CD8-positive, alpha-beta memory T cell (primary cell): ENCODE measurements around the gene EXOC6B. TPM values are rescaled to one million over a fixed set of nuclear protein-coding genes. Genes with fewer than 3 reads are reported as not detected.

Experiments
- CTCF ChIA-PET: fragments of 350-600 bp; sonication (Branson Sonifier 250); formaldehyde crosslinking; loops from one replicate; lab custom pipeline; 2021; ENCODE audit warnings: antibody characterized with exemption; lab: Charles Lee
- POLR2A ChIA-PET: fragments of 350-600 bp; sonication (Branson Sonifier 250); formaldehyde crosslinking; loops from one replicate; lab custom pipeline; 2021; ENCODE audit warnings: antibody characterized with exemption; lab: Charles Lee
- DNase-seq, 5 donors: peaks; one replicate each; pipeline versions ENCODE4 v3.0.0 to v3.0.0-alpha.2; 2020 to 2022; ENCODE audit warnings: mixed read lengths in 1 of 5
- H3K27ac ChIP-seq: one replicate; pipeline ENCODE4 v1.7.0; 2013; ENCODE audit warnings: low read depth, mild to moderate bottlenecking, low read length, moderate library complexity
- H3K27me3 ChIP-seq: 2 replicates; pipeline ENCODE4 v1.7.0; 2013; ENCODE audit warnings: low read length, mild to moderate bottlenecking; ENCODE audit not compliant: insufficient read depth, poor library complexity, severe bottlenecking
- H3K36me3 ChIP-seq: 2 replicates; pipeline ENCODE4 v1.7.0; 2013; ENCODE audit warnings: mild to moderate bottlenecking, low read length, moderate library complexity; ENCODE audit not compliant: insufficient read depth
- H3K4me1 ChIP-seq: 2 replicates; pipeline ENCODE4 v1.7.0; 2013; ENCODE audit warnings: mild to moderate bottlenecking, low read length, moderate library complexity; ENCODE audit not compliant: insufficient read depth
- H3K4me3 ChIP-seq: 2 replicates; pipeline ENCODE4 v1.7.0; 2013; ENCODE audit warnings: mild to moderate bottlenecking, low read length
- H3K9me3 ChIP-seq: 2 replicates; pipeline ENCODE4 v1.7.0; 2013; ENCODE audit warnings: mild to moderate bottlenecking, low read length
- H3K27ac Mint-ChIP-seq, 8 donors: one replicate each; pipeline ENCODE4 v1.8.0; 2020 to 2021; ENCODE audit warnings: mixed read lengths in 8 of 8, mild to moderate bottlenecking in 6 of 8, inconsistent platforms in 3 of 8, moderate library complexity in 3 of 8
- H3K27me3 Mint-ChIP-seq, 2 donors: one replicate each; pipeline ENCODE4 v1.8.0; 2020 to 2021; ENCODE audit warnings: mixed read lengths in 2 of 2, mild to moderate bottlenecking in 1 of 2, moderate library complexity in 1 of 2
- H3K36me3 Mint-ChIP-seq, 3 donors: one replicate each; pipeline ENCODE4 v1.8.0; 2020 to 2021; ENCODE audit warnings: mixed read lengths in 3 of 3, inconsistent platforms in 1 of 3, mild to moderate bottlenecking in 1 of 3
- H3K4me1 Mint-ChIP-seq, 3 donors: one replicate each; pipeline ENCODE4 v1.8.0; 2020 to 2021; ENCODE audit warnings: mixed read lengths in 3 of 3, inconsistent platforms in 1 of 3, mild to moderate bottlenecking in 1 of 3
- H3K4me3 Mint-ChIP-seq, 7 donors: one replicate each; pipeline ENCODE4 v1.8.0; 2020 to 2021; ENCODE audit warnings: mixed read lengths in 7 of 7, mild to moderate bottlenecking in 6 of 7, moderate library complexity in 4 of 7, inconsistent platforms in 2 of 7
- H3K9me3 Mint-ChIP-seq, 5 donors: one replicate each; pipeline ENCODE4 v1.8.0; 2020 to 2022; ENCODE audit warnings: mixed read lengths in 5 of 5, mild to moderate bottlenecking in 3 of 5, moderate library complexity in 2 of 5, inconsistent platforms in 1 of 5
- polyA plus RNA-seq: library from polyadenylated mRNA; unstranded; fragments of 300-500 nt; fragmentation: Illumina TruSeq; gene quantifications from one replicate; pipeline ENCODE4 v1.2.3, GENCODE V29; 2021
- total RNA-seq, 2 experiments: library from RNA; stranded (reverse); gene quantifications; one replicate each; pipeline ENCODE4 v1.2.3, GENCODE V29; 2021

EXOC6B gene
- total and polyA plus RNA-seq, 3 experiments from 2014 or later = 2.1 to 9.4 (median 7.1) TPM

- Histone ChIP-seq H3K4me1 (no peaks in the 10 kb centered on the region), H3K4me3 (no peak overlapping the region), H3K27ac (no peak overlapping the region), H3K9me3 (no peaks in the 10 kb centered on the region), H3K27me3 (no peaks in the 10 kb centered on the region), H3K36me3 (no peaks in the 10 kb centered on the region)
- Mint-ChIP-seq H3K27me3 (peaks cover 9 to 11% of the 10 kb centered on the region in 2 donors), H3K4me1 (no peaks in the 10 kb centered on the region), H3K36me3 (no peaks in the 10 kb centered on the region), H3K4me3 (no peak overlapping the region), H3K9me3 (no peaks in the 10 kb centered on the region), H3K27ac (no peak overlapping the region)
- POLR2A ChIA-PET = no interaction called here
- DNase-seq = peak in 1 of 5 donors; percentile 43
- CTCF ChIA-PET = no interaction called here
Observed at GRCh38 chr2:72131916-72132841, 693.7 kb downstream of the EXOC6B start.

GRCh38 chr2:72131371-72131891 lies 694.4 kb downstream of the EXOC6B start:
- no peak overlapping the region for H3K4me3 Mint-ChIP-seq
- peaks cover 0 to under 1% (median 0%) of the 10 kb centered on the region in 5 donors for H3K9me3 Mint-ChIP-seq
- H3K27ac Mint-ChIP-seq = no peak overlapping the region
- peak in 1 of 5 donors; percentile 17 for DNase-seq
- Histone ChIP-seq H3K4me3 (no peak overlapping the region), H3K4me1 (no peaks in the 10 kb centered on the region), H3K36me3 (no peaks in the 10 kb centered on the region), H3K27ac (no peak overlapping the region), H3K9me3 (no peaks in the 10 kb centered on the region), H3K27me3 (no peaks in the 10 kb centered on the region)
- no peaks in the 10 kb centered on the region for H3K36me3 Mint-ChIP-seq
- H3K4me1 Mint-ChIP-seq = no peaks in the 10 kb centered on the region
- CTCF ChIA-PET = no interaction called here
- POLR2A ChIA-PET = no interaction called here
- peaks cover 13 to 14% of the 10 kb centered on the region in 2 donors for H3K27me3 Mint-ChIP-seq

GRCh38 chr2:72130659-72131360 lies 695.0 kb downstream of the EXOC6B start:
- H3K36me3 ChIP-seq = no peaks in the 10 kb centered on the region
- Mint-ChIP-seq H3K36me3 (no peaks in the 10 kb centered on the region), H3K4me1 (no peaks in the 10 kb centered on the region), H3K4me3 (no peak overlapping the region), H3K27me3 (peaks cover 16% of the 10 kb centered on the region in 2 donors), H3K27ac (no peak overlapping the region), H3K9me3 (peaks cover 0 to 2% (median 0%) of the 10 kb centered on the region in 5 donors)
- no peak overlapping the region for H3K4me3 ChIP-seq
- ChIA-PET CTCF (no interaction called here), POLR2A (no interaction called here)
- no peak overlapping the region for H3K27ac ChIP-seq
- H3K9me3 ChIP-seq = no peaks in the 10 kb centered on the region
- no peaks in the 10 kb centered on the region for H3K4me1 ChIP-seq
- H3K27me3 ChIP-seq = no peaks in the 10 kb centered on the region
- peak in 1 of 5 donors; percentile 41 for DNase-seq

GRCh38 chr2:72129681-72130340 lies 696.0 kb downstream of the EXOC6B start:
- POLR2A ChIA-PET = no interaction called here
- no peaks in the 10 kb centered on the region for H3K4me1 Mint-ChIP-seq
- DNase-seq = peak in 1 of 5 donors; percentile 16
- Histone ChIP-seq H3K9me3 (no peaks in the 10 kb centered on the region), H3K36me3 (no peaks in the 10 kb centered on the region), H3K4me1 (no peaks in the 10 kb centered on the region), H3K27me3 (no peaks in the 10 kb centered on the region), H3K4me3 (no peak overlapping the region), H3K27ac (no peak overlapping the region)
- CTCF ChIA-PET = no interaction called here
- H3K9me3 Mint-ChIP-seq = peaks cover 0 to 2% (median 0%) of the 10 kb centered on the region in 5 donors
- peaks cover 16% of the 10 kb centered on the region in 2 donors for H3K27me3 Mint-ChIP-seq
- H3K36me3 Mint-ChIP-seq = no peaks in the 10 kb centered on the region
- no peak overlapping the region for H3K27ac Mint-ChIP-seq
- no peak overlapping the region for H3K4me3 Mint-ChIP-seq

- H3K27me3 Mint-ChIP-seq = peaks cover 16 to 22% of the 10 kb centered on the region in 2 donors
- H3K4me3 Mint-ChIP-seq = no peak overlapping the region
- Histone ChIP-seq H3K4me3 (no peak overlapping the region), H3K27ac (no peak overlapping the region), H3K4me1 (no peaks in the 10 kb centered on the region), H3K36me3 (no peaks in the 10 kb centered on the region), H3K27me3 (no peaks in the 10 kb centered on the region), H3K9me3 (no peaks in the 10 kb centered on the region)
- no peaks in the 10 kb centered on the region for H3K36me3 Mint-ChIP-seq
- peaks cover 0 to 2% (median 0%) of the 10 kb centered on the region in 5 donors for H3K9me3 Mint-ChIP-seq
- ChIA-PET CTCF (no interaction called here), POLR2A (no interaction called here)
- no peak overlapping the region for H3K27ac Mint-ChIP-seq
- H3K4me1 Mint-ChIP-seq = no peaks in the 10 kb centered on the region
- DNase-seq = peak in 1 of 5 donors; percentile 15
Observed at GRCh38 chr2:72128843-72129227, 697.0 kb downstream of the EXOC6B start.

GRCh38 chr2:72128059-72128842 lies 697.6 kb downstream of the EXOC6B start:
- H3K27ac Mint-ChIP-seq = no peak overlapping the region
- CTCF ChIA-PET = no interaction called here
- Histone ChIP-seq H3K27ac (no peak overlapping the region), H3K4me3 (no peak overlapping the region), H3K9me3 (no peaks in the 10 kb centered on the region), H3K4me1 (no peaks in the 10 kb centered on the region), H3K36me3 (no peaks in the 10 kb centered on the region), H3K27me3 (no peaks in the 10 kb centered on the region)
- H3K4me3 Mint-ChIP-seq = no peak overlapping the region
- POLR2A ChIA-PET = no interaction called here
- no peaks in the 10 kb centered on the region for H3K36me3 Mint-ChIP-seq
- DNase-seq = peak in 1 of 5 donors; percentile 22
- H3K27me3 Mint-ChIP-seq = peaks cover 18 to 24% of the 10 kb centered on the region in 2 donors
- peaks cover 0 to 2% (median 0%) of the 10 kb centered on the region in 5 donors for H3K9me3 Mint-ChIP-seq
- no peaks in the 10 kb centered on the region for H3K4me1 Mint-ChIP-seq

- no peak overlapping the region for H3K4me3 Mint-ChIP-seq
Observed at GRCh38 chr2:72127401-72128058, 698.3 kb downstream of the EXOC6B start.

More at GRCh38 chr2:72127401-72128058, 698.3 kb downstream of the EXOC6B start:
- Histone ChIP-seq H3K27me3 (no peaks in the 10 kb centered on the region), H3K4me1 (no peaks in the 10 kb centered on the region), H3K27ac (no peak overlapping the region), H3K9me3 (no peaks in the 10 kb centered on the region), H3K4me3 (no peak overlapping the region), H3K36me3 (no peaks in the 10 kb centered on the region)
- peaks cover 0 to 3% (median 0%) of the 10 kb centered on the region in 5 donors for H3K9me3 Mint-ChIP-seq
- H3K36me3 Mint-ChIP-seq = no peaks in the 10 kb centered on the region
- ChIA-PET POLR2A (no interaction called here), CTCF (no interaction called here)
- peak in 1 of 5 donors; percentile 26 for DNase-seq
- H3K4me1 Mint-ChIP-seq = no peaks in the 10 kb centered on the region
- peaks cover 23 to 28% of the 10 kb centered on the region in 2 donors for H3K27me3 Mint-ChIP-seq
- no peak overlapping the region for H3K27ac Mint-ChIP-seq
